ENCODE measurements around the gene IQCC.

Gene IQCC

DNA sequence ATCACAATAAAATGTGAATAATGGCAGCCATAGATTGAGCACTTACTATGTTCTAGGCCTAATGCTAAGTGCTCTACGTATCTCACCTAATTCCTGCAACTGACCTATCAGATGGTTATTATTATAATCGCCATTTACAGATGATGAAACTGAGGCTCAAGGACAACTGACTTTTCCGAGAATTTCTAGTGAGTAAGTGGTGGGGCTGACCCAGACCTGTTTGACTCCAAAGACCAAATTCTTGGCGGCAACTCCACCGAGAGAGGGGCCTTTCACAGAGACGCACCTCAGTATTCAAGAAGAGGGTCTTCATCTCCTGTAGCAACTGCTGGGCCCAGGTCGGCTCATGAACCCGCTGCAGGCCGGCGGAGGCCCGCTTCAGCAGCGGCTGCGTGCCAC is 16.1 kb downstream of the IQCC start:
- TF ChIP-seq, protein P1, sequence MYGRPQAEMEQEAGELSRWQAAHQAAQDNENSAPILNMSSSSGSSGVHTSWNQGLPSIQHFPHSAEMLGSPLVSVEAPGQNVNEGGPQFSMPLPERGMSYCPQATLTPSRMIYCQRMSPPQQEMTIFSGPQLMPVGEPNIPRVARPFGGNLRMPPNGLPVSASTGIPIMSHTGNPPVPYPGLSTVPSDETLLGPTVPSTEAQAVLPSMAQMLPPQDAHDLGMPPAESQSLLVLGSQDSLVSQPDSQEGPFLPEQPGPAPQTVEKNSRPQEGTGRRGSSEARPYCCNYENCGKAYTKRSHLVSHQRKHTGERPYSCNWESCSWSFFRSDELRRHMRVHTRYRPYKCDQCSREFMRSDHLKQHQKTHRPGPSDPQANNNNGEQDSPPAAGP (tag by site-specific recombination; IDR thresholded peaks at IDR 0.05), result 0 out of 2 replicates have a peak, but pooled peaks have one; percentile 9
- TF ChIP-seq, protein P2, sequence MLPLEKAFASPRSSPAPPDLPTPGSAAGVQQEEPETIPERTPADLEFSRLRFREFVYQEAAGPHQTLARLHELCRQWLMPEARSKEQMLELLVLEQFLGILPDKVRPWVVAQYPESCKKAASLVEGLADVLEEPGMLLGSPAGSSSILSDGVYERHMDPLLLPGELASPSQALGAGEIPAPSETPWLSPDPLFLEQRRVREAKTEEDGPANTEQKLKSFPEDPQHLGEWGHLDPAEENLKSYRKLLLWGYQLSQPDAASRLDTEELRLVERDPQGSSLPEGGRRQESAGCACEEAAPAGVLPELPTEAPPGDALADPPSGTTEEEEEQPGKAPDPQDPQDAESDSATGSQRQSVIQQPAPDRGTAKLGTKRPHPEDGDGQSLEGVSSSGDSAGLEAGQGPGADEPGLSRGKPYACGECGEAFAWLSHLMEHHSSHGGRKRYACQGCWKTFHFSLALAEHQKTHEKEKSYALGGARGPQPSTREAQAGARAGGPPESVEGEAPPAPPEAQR (tag by site-specific recombination; IDR thresholded peaks at IDR 0.05), result no peak
- no peak for TF ChIP-seq TRIM28 (IDR thresholded peaks at IDR 0.05; ENCODE audit: borderline replicate concordance, low read length)
- no peak for TF ChIP-seq ZNF747 (tag by site-specific recombination; IDR thresholded peaks at IDR 0.05)
- no peak; the same call in 1 of the 2 replicates for TF ChIP-seq ZNF335 (tag by site-specific recombination; conservative IDR thresholded peaks at IDR 0.05)
- TF ChIP-seq, protein P3, sequence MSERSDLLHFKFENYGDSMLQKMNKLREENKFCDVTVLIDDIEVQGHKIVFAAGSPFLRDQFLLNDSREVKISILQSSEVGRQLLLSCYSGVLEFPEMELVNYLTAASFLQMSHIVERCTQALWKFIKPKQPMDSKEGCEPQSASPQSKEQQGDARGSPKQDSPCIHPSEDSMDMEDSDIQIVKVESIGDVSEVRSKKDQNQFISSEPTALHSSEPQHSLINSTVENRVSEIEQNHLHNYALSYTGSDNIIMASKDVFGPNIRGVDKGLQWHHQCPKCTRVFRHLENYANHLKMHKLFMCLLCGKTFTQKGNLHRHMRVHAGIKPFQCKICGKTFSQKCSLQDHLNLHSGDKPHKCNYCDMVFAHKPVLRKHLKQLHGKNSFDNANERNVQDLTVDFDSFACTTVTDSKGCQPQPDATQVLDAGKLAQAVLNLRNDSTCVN (tag by site-specific recombination; optimal IDR thresholded peaks at IDR 0.05), result peak; percentile 36
- TF ChIP-seq ZNF155 (tag by site-specific recombination; IDR thresholded peaks at IDR 0.05), result no peak
- peak; percentile 53; the same call in 1 of the 2 replicates for TF ChIP-seq GLIS2 (tag by site-specific recombination; IDR thresholded peaks at IDR 0.05)
- no peak for TF ChIP-seq ZNF214 (tag by site-specific recombination; IDR thresholded peaks at IDR 0.05; ENCODE audit: borderline replicate concordance)
- peak; percentile 99 for TF ChIP-seq ZNF664 (tag by site-specific recombination; IDR thresholded peaks at IDR 0.05)
- 0 out of 2 replicates have a peak, but pooled peaks have one; percentile 13 for TF ChIP-seq ZFP69B (tag by site-specific recombination; IDR thresholded peaks at IDR 0.05)
- H3K27ac ChIP-seq (ENCODE audit: extremely low read depth, low read depth, low read length), result peak overlapping the region; percentile 34; the same call in 1 of the 2 replicates
- no peaks in the 10 kb centered on the region for H3K9me3 ChIP-seq (ENCODE audit: control insufficient read depth, insufficient read depth, low read depth, low read length)
- H3K4me1 ChIP-seq (ENCODE audit: control insufficient read depth, insufficient read depth, low read length), result peaks cover 2% of the 10 kb centered on the region; the same call in 1 of the 2 replicates
- ChIA-PET CTCF (interaction anchor here (0.6 to 2.0 kb wide), 2 partner anchors 11 to 26 kb away, joined by 4 to 7 read pairs; no protein-coding TSS in a partner anchor), POLR2A (interaction anchor here (1.2 kb wide), 1 partner anchor 9 kb away, joined by 3 read pairs; no protein-coding TSS in a partner anchor)
- peaks cover 15 to 70% of the 10 kb centered on the region in 2 experiments; a peak in 2 of 3 replicates for H3K36me3 ChIP-seq (ENCODE audit: control insufficient read depth in 2 of 2, insufficient read depth in 1 of 2, low read length in 2 of 2)
- peak overlapping the region; percentile 83 for H3K4me3 ChIP-seq (ENCODE audit: low read depth, low read length)

DNA sequence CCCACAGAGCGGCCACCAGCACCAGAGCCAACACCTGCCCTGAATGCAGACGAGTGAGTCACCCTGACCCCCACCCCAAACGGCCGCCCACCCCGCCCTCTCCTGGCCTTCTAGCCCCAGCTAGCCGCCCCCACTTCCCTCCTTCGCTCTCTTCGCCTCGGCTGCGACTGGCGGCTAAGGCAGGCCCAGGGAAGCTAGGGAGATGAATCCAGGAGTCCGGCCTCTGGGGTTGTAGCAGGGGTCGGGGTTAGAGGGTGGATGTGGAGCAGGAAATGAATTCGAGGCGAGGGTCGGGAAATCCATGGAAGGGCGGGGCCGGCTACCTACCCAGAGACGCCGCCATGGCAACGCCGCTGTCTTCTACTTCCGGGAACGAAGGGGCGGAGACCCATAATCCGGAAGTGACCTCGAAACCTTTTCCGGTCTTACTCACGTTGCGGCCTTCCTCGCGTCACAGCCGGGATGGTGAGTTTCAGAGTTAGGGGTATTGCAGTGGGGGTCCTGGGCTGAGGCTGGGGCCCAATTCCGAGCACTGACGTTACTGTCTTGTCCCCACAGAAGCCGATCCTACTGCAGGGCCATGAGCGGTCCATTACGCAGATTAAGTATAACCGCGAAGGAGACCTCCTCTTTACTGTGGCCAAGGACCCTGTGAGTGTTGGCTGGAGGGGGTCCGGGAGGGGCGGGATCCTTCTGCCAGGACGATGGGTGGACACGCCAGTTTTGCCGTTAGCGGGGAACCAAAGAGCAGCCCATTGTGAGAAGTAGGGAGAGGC is 16.7 kb downstream of the IQCC start, which contains the start of the genes EIF3I and TMEM234:
Gene EIF3I (plus strand): TSS at position 428 of the 776 bp plus-strand sequence. CDS start 35 bp downstream, at position 463.
Gene TMEM234 (minus strand): TSS at position 374 of the 776 bp plus-strand sequence. CDS start 31 bp downstream, at position 343.
- H3K4me3 ChIP-seq (ENCODE audit: low read depth, low read length), result peak within 1 kb of the TSS; percentile 83
- CTCF ChIA-PET, result interaction anchor here (2.0 kb wide), 1 partner anchor 26 kb away, joined by 7 read pairs; no protein-coding TSS in a partner anchor
- H3K27ac ChIP-seq (ENCODE audit: extremely low read depth, low read depth, low read length), result peak within 1 kb of the TSS; percentile 53
- H3K36me3 ChIP-seq (ENCODE audit: control insufficient read depth in 2 of 2, insufficient read depth in 1 of 2, low read length in 2 of 2), result peaks cover 20 to 70% of the 10 kb centered on the region in 2 experiments; a peak in 2 of 3 replicates
- H3K9me3 ChIP-seq (ENCODE audit: control insufficient read depth, insufficient read depth, low read depth, low read length), result no peaks in the 10 kb centered on the region
- POLR2A ChIA-PET, result interaction anchor here (0.6 kb wide), 1 partner anchor 67 kb away, joined by 8 read pairs; no protein-coding TSS in a partner anchor
- peaks cover 2% of the 10 kb centered on the region; the same call in 1 of the 2 replicates for H3K4me1 ChIP-seq (ENCODE audit: control insufficient read depth, insufficient read depth, low read length)
- TF ChIP-seq, protein P4, sequence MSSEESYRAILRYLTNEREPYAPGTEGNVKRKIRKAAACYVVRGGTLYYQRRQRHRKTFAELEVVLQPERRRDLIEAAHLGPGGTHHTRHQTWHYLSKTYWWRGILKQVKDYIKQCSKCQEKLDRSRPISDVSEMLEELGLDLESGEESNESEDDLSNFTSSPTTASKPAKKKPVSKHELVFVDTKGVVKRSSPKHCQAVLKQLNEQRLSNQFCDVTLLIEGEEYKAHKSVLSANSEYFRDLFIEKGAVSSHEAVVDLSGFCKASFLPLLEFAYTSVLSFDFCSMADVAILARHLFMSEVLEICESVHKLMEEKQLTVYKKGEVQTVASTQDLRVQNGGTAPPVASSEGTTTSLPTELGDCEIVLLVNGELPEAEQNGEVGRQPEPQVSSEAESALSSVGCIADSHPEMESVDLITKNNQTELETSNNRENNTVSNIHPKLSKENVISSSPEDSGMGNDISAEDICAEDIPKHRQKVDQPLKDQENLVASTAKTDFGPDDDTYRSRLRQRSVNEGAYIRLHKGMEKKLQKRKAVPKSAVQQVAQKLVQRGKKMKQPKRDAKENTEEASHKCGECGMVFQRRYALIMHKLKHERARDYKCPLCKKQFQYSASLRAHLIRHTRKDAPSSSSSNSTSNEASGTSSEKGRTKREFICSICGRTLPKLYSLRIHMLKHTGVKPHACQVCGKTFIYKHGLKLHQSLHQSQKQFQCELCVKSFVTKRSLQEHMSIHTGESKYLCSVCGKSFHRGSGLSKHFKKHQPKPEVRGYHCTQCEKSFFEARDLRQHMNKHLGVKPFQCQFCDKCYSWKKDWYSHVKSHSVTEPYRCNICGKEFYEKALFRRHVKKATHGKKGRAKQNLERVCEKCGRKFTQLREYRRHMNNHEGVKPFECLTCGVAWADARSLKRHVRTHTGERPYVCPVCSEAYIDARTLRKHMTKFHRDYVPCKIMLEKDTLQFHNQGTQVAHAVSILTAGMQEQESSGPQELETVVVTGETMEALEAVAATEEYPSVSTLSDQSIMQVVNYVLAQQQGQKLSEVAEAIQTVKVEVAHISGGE (tag by site-specific recombination; conservative IDR thresholded peaks at IDR 0.05; ENCODE audit: low read depth), result peak; percentile 89
- TF ChIP-seq, protein P5, sequence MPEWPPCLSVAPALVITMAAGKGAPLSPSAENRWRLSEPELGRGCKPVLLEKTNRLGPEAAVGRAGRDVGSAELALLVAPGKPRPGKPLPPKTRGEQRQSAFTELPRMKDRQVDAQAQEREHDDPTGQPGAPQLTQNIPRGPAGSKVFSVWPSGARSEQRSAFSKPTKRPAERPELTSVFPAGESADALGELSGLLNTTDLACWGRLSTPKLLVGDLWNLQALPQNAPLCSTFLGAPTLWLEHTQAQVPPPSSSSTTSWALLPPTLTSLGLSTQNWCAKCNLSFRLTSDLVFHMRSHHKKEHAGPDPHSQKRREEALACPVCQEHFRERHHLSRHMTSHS (tag by site-specific recombination; IDR thresholded peaks at IDR 0.05), result no peak
- no peak for TF ChIP-seq ZSCAN23 (tag by site-specific recombination; IDR thresholded peaks at IDR 0.05)
- peak; percentile 71; the same call in 1 of the 2 replicates for TF ChIP-seq ZNF501 (tag by site-specific recombination; IDR thresholded peaks at IDR 0.05)
- no peak for TF ChIP-seq ZNF16 (tag by site-specific recombination; IDR thresholded peaks at IDR 0.05; ENCODE audit: low read depth)
- peak; percentile 73 for TF ChIP-seq ZXDB (tag by site-specific recombination; IDR thresholded peaks at IDR 0.05)
- TF ChIP-seq ZNF2 (tag by site-specific recombination; IDR thresholded peaks at IDR 0.05), result 0 out of 2 replicates have a peak, but pooled peaks have one; percentile 22
- TF ChIP-seq KLF8 (tag by site-specific recombination; IDR thresholded peaks at IDR 0.05), result peak; percentile 95; the same call in 1 of the 2 replicates
- TF ChIP-seq, protein P6, sequence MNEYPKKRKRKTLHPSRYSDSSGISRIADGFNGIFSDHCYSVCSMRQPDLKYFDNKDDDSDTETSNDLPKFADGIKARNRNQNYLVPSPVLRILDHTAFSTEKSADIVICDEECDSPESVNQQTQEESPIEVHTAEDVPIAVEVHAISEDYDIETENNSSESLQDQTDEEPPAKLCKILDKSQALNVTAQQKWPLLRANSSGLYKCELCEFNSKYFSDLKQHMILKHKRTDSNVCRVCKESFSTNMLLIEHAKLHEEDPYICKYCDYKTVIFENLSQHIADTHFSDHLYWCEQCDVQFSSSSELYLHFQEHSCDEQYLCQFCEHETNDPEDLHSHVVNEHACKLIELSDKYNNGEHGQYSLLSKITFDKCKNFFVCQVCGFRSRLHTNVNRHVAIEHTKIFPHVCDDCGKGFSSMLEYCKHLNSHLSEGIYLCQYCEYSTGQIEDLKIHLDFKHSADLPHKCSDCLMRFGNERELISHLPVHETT (tag by site-specific recombination; IDR thresholded peaks at IDR 0.05), result peak; percentile 24
- TF ChIP-seq, protein P1 (tag by site-specific recombination; IDR thresholded peaks at IDR 0.05), result peak; percentile 13; the same call in 1 of the 2 replicates
- peak; percentile 96 for TF ChIP-seq ZNF629 (tag by site-specific recombination; IDR thresholded peaks at IDR 0.05)
- peak; percentile 40; the same call in 1 of the 2 replicates for TF ChIP-seq ZBTB20 (tag by site-specific recombination; IDR thresholded peaks at IDR 0.05)
